Coronary artery (tissue), 2 donors: ENCODE data around the gene CFAP45.

ENCODE experiments used
- DNase-seq: peaks from one replicate; pipeline ENCODE4 v3.0.0-alpha.2; 2017; ENCODE audit warnings: low spot score
- H3K27ac ChIP-seq, 2 donors: fragments of 200-600 bp; sonication (generic); one replicate each; pipeline ENCODE4 v1.5.1; 2016 to 2019
- H3K4me3 ChIP-seq: fragments of 200-600 bp; sonication (generic); 2 replicates; pipeline ENCODE4 v1.5.1; 2016; ENCODE audit warnings: mild to moderate bottlenecking, moderate library complexity
- TF ChIP-seq, protein P1 (sequence below): fragments of 200-600 bp; sonication (generic); IDR thresholded peaks from one replicate; pipeline ENCODE4 v1.5.1; 2019; ENCODE audit warnings: antibody characterized with exemption

CFAP45 gene

DNA sequence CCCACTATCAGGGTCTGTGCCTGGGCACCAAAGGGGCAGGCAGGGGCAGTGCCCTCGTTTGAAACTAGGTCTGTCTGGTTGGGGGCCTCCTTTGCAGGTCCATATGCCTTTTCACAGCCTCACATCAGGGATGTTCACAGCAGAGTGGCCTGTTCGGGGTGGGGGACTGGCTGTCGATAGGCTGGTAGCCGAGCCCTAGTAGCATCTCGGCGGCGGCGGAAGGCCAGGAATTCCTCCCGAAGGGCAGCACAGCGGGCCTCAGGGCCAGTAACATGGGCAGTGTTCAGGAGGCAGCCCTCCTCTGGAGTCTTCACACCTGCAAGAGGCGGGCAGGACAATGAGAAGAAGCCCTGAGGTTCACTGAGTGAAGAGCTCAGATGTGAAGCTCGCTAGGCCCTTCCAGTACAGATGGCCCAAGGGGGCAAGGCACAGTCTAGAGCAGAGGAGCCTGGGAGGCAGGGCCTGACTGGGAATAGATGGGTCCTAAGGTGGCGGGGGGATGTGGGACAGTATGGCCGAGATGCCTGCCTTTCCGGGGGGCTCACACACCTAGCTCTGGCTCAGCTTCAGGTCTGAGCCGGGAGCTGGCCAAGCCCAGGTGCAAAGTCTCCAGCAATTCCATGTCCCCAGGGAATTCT, 27.4 kb upstream of the CFAP45 start:
- H3K27ac ChIP-seq = no peak overlapping the region
- TF ChIP-seq, protein P1, sequence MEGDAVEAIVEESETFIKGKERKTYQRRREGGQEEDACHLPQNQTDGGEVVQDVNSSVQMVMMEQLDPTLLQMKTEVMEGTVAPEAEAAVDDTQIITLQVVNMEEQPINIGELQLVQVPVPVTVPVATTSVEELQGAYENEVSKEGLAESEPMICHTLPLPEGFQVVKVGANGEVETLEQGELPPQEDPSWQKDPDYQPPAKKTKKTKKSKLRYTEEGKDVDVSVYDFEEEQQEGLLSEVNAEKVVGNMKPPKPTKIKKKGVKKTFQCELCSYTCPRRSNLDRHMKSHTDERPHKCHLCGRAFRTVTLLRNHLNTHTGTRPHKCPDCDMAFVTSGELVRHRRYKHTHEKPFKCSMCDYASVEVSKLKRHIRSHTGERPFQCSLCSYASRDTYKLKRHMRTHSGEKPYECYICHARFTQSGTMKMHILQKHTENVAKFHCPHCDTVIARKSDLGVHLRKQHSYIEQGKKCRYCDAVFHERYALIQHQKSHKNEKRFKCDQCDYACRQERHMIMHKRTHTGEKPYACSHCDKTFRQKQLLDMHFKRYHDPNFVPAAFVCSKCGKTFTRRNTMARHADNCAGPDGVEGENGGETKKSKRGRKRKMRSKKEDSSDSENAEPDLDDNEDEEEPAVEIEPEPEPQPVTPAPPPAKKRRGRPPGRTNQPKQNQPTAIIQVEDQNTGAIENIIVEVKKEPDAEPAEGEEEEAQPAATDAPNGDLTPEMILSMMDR = no peak
- no peak for DNase-seq
- no peak overlapping the region for H3K4me3 ChIP-seq

DNA sequence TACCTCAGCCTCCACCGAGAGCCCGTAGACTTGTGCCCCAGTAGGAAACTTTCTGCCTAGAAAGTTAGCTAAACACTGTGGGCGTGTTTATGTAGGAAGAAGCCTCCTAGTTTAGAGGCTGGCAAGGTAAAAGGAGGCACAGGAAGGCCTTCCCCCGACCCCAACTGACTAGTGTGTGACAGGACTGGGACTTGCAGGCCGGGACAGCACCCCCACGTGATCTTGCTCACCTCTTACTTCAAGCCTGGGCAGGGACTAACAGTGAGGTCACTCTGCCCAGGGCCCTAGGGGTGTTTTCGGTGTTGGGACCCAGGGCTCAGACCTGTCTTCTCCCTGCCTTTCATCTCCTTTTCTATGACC, 25.7 kb upstream of the CFAP45 start:
- H3K4me3 ChIP-seq = peak overlapping the region; percentile 87
- no peak for DNase-seq
- TF ChIP-seq, protein P1 = no peak
- H3K27ac ChIP-seq = peak overlapping the region; percentile 95 to 100

DNA sequence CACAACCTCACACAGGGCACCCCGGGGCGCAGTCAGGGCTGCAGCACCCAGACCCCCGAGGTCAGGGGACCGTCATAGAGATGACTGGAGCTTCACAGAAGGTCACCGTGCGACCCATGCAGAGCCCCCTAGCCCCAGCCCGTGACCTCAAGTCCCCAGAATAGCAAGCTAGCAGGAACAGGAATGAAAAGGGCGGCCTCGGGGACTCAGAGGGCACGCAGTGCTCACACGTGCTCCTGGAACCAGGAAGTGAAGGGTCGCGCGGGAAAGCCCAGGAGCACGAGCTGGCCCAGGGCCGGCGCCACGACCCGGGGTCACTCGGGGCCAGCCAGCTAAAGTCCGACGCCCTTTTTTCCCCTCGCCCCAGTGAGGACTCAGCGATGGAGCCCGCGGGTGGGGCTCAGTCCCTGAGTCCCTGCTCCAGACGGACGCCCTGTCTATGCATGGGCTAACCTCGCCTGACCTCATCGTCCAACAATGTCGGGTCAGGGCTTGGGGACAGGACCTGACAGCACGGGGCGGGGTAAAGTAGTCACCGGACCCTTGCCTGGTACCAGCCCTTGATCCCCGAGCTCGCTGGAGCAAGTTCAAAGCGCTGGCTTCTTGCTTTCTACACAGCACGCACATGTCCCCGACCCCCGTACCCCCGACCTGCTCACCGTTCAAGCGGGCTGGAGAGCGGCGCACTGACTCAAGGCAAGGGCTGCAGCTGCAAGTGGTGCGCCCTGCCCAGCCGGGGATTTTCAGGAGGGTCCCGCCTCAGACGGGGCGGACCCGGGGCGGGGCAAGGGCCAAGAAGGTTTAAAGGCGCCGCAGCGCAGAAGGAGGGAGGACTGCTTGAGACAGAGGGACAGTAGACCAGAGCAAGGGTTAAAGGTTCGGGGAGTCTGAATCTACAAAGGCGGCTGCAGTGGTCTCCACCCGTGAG, 25.1 kb upstream of the CFAP45 start, which contains the start of gene TAGLN2:
TSS of gene TAGLN2 (minus strand) at position 717 of the 928 bp plus-strand sequence. CDS start 4,998 bp downstream, outside the sequence.
- TF ChIP-seq, protein P1 = no peak
- peak within 1 kb of the TSS; percentile 95 to 100 for H3K27ac ChIP-seq
- DNase-seq = peak; percentile 95
- peak within 1 kb of the TSS; percentile 87 for H3K4me3 ChIP-seq

DNA sequence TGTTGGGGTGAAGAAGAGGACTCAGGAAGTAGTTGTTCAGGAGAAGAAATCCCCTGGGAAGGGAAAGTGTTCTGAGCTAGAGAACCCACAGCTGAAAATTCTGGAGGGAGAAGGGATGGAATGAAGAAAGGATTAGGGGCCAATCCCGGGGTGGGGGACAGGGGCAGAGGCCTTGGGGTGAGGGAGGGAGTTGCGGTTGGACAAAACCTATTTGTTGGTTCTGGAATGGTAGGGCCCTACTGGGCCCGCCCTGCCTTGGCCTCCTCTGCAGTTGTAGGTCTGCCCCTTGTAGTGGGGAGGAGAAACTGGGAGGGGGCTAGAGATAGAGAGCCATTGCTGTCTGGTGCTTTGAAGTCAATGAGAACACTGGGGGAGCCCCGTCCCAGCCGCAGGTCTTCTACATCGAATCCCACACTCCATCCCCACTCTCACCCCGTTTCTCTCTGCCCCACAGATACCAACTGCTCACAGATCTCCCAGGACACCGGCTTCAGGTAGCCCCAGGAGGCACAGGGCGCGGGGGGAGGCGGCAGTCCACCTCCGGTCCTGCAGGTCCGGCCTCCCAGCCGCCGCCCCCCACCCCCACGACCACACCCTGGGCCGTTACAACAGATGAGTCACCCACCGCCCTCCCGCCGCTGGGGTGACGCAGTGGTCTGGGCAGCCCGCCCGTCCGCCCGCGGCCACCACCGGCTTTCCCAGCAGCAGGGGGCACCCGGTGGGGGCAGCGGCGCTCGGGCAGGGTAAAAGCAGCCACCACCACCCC, 24.2 kb upstream of the CFAP45 start:
- peak; percentile 95 for DNase-seq
- H3K27ac ChIP-seq = peak overlapping the region; percentile 95 to 100
- H3K4me3 ChIP-seq = peak overlapping the region; percentile 87
- TF ChIP-seq, protein P1 = no peak

DNA sequence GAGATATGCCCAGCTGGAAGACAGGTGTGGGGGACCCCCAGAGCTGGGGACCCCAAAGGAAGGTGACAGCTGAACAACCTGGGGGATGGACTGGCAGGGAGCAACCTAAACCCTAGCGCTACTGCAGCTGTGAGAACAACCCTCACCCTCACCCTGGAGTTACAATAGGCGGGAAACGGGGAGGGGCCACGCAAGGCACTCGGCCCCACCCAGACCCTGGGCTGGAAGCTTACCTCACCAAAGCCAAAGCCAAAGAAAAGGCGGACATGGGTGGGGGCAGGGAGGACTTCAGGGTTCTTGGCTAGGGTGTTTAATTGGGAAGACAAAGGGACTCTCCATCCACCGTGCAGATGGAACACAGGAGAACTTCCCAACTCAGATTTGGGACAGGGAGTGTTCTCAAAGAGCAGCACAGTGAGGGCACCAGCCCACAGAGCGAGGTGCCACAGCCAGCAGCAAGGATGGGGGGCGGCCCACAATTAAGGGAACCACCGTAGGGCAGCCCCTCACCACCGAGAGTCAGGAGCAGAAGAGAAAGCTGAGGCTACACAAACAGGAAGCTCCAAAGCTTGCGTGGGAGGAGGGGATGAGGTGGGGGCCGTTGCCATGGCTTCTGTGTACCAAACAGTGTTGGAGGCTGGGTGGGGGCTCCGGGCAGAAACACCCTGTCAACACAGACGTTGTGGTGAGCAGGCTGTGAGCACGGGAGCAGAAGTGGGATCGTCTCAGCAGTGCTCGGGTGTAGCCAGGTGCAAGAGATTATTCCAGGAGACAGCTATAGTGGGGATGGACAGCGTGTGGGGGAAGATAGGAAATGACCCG, 23.4 kb upstream of the CFAP45 start:
- Histone ChIP-seq H3K27ac (peak overlapping the region; percentile 95 to 100), H3K4me3 (peak overlapping the region; percentile 87)
- DNase-seq = peak; percentile 93
- TF ChIP-seq, protein P1 = no peak

DNA sequence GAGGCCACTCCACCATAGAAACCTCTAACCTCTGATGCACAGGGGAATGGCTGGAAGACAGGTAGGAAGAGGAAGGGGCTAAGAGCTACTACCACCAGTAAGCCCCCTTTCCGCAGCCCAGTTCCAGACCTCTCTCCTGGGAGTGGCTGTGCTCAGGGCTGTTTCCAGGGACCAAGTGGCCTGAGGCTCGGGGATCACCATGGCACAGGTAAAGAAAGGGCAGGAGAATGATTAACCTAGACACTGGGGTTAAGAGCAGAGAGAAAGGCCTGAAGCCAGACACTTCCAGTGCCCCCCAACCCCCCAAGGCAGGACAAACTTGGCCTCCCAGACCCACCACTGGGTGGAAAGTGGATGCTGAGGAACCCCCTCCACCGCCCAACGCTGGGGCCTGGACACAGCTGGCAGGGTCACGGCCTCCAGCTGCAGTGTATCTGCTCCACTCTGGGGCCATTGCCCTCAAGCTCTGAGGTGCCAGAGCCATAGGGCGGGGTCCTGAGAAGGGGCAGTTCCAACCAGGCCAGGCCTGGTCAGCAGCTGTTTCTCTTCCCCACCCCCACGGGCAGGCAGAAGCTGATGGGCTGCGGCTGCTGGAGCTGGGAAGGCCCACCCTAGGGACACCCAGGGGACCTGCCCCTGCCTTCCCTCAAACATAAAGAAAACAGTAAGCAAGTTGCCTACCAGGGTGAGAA, 22.7 kb upstream of the CFAP45 start:
- Histone ChIP-seq H3K27ac (peak overlapping the region; percentile 95 to 100), H3K4me3 (peak overlapping the region; percentile 87)
- TF ChIP-seq, protein P1 = no peak
- DNase-seq = no peak
